Measurements from ENCODE around the gene SORBS2. TPM values are rescaled to one million over a fixed set of nuclear protein-coding genes. Genes with fewer than 3 reads are reported as not detected.

Gene SORBS2
- total and polyA plus RNA-seq, 2 experiments from 2014 or later, result 0.32 to 1.5 TPM

GRCh38 chr4:185548587-185548986 lies 263.4 kb downstream of the SORBS2 start:
- TF ChIP-seq EZH2 (IDR thresholded peaks at IDR 0.05; ENCODE audit: insufficient read depth, poor library complexity, severe bottlenecking) (no peak), EZH2phosphoT487 (IDR thresholded peaks at IDR 0.05; ENCODE audit: insufficient read depth, low read depth) (no peak)
- no peaks in the 10 kb centered on the region for H3K9me2 ChIP-seq (ENCODE audit: insufficient read depth)
- no peak overlapping the region for H3K9ac ChIP-seq
- 53 to 60% methylated on average over 1 of the region's 1 CpG for WGBS, 2 experiments (ENCODE audit: low coverage in 1 of 2, low lambda C conversion rate in 2 of 2, missing lambda C conversion rate in 2 of 2)
- H3K4me3 ChIP-seq, result no peak overlapping the region
- no peaks in the 10 kb centered on the region for H3K9me3 ChIP-seq (ENCODE audit: low read depth)
- no peak overlapping the region for H3K4me2 ChIP-seq (ENCODE audit: unreplicated experiment)
- H3F3A ChIP-seq (ENCODE audit: insufficient read depth), result no peaks in the 10 kb centered on the region
- no peaks in the 10 kb centered on the region for H3K4me1 ChIP-seq (ENCODE audit: insufficient read depth)
- no peak for DNase-seq
- no peak overlapping the region for H3K27ac ChIP-seq
- H3K27me3 ChIP-seq (replicated peaks; ENCODE audit: insufficient read depth), result 0 out of 2 replicates have a peak, but pooled peaks cover 9% of the 10 kb centered on the region
- in situ Hi-C loops (cut with MboI), result no loop called here
- no peak overlapping the region for H2AFZ ChIP-seq
- no peaks in the 10 kb centered on the region for H3K36me3 ChIP-seq (ENCODE audit: low read depth)
- no peaks in the 10 kb centered on the region for H4K20me1 ChIP-seq (ENCODE audit: insufficient read depth)
- no peaks in the 10 kb centered on the region for H3K79me2 ChIP-seq (ENCODE audit: insufficient read depth)

- in situ Hi-C loops (cut with MboI), result no loop called here
- Histone ChIP-seq H3K4me1 (ENCODE audit: insufficient read depth) (no peaks in the 10 kb centered on the region), H3F3A (ENCODE audit: insufficient read depth) (no peaks in the 10 kb centered on the region), H3K9me2 (ENCODE audit: insufficient read depth) (no peaks in the 10 kb centered on the region), H2AFZ (no peak overlapping the region), H3K4me2 (ENCODE audit: unreplicated experiment) (no peak overlapping the region), H3K27ac (no peak overlapping the region), H3K9ac (no peak overlapping the region), H3K79me2 (ENCODE audit: insufficient read depth) (no peaks in the 10 kb centered on the region), H4K20me1 (ENCODE audit: insufficient read depth) (no peaks in the 10 kb centered on the region), H3K4me3 (no peak overlapping the region), H3K9me3 (ENCODE audit: low read depth) (no peaks in the 10 kb centered on the region), H3K36me3 (ENCODE audit: low read depth) (no peaks in the 10 kb centered on the region), H3K27me3 (replicated peaks; ENCODE audit: insufficient read depth) (0 out of 2 replicates have a peak, but pooled peaks cover 12% of the 10 kb centered on the region)
- no peak for DNase-seq
- 45 to 60% methylated on average over 6 of the region's 6 CpGs for WGBS, 2 experiments (ENCODE audit: low coverage in 1 of 2, low lambda C conversion rate in 2 of 2, missing lambda C conversion rate in 2 of 2)
- TF ChIP-seq EZH2 (IDR thresholded peaks at IDR 0.05; ENCODE audit: insufficient read depth, poor library complexity, severe bottlenecking), result no peak
- no peak for TF ChIP-seq EZH2phosphoT487 (IDR thresholded peaks at IDR 0.05; ENCODE audit: insufficient read depth, low read depth)
Observed at GRCh38 chr4:185546335-185546734, 265.7 kb downstream of the SORBS2 start.

- H3K27me3 ChIP-seq (replicated peaks; ENCODE audit: insufficient read depth), result peaks cover 44% of the 10 kb centered on the region; the same call in 1 of the 2 replicates
- in situ Hi-C loops (cut with MboI), result no loop called here
- H2AFZ ChIP-seq, result no peak overlapping the region
- WGBS, 2 experiments (ENCODE audit: low coverage in 1 of 2, low lambda C conversion rate in 2 of 2, missing lambda C conversion rate in 2 of 2), result 26 to 28% methylated on average over 14 of the region's 14 CpGs
- no peak overlapping the region for H3K9ac ChIP-seq
- DNase-seq, result no peak
- H3K4me3 ChIP-seq, result no peak overlapping the region
- no peaks in the 10 kb centered on the region for H3K4me1 ChIP-seq (ENCODE audit: insufficient read depth)
- no peak overlapping the region for H3K4me2 ChIP-seq (ENCODE audit: unreplicated experiment)
- no peaks in the 10 kb centered on the region for H3F3A ChIP-seq (ENCODE audit: insufficient read depth)
- no peaks in the 10 kb centered on the region for H4K20me1 ChIP-seq (ENCODE audit: insufficient read depth)
- H3K36me3 ChIP-seq (ENCODE audit: low read depth), result no peaks in the 10 kb centered on the region
- no peaks in the 10 kb centered on the region for H3K79me2 ChIP-seq (ENCODE audit: insufficient read depth)
- no peak overlapping the region for H3K27ac ChIP-seq
- no peaks in the 10 kb centered on the region for H3K9me3 ChIP-seq (ENCODE audit: low read depth)
- TF ChIP-seq EZH2phosphoT487 (IDR thresholded peaks at IDR 0.05; ENCODE audit: insufficient read depth, low read depth) (no peak), EZH2 (IDR thresholded peaks at IDR 0.05; ENCODE audit: insufficient read depth, poor library complexity, severe bottlenecking) (no peak)
- no peaks in the 10 kb centered on the region for H3K9me2 ChIP-seq (ENCODE audit: insufficient read depth)
Observed at GRCh38 chr4:185542626-185543315, 269.2 kb downstream of the SORBS2 start.

- peaks cover 49% of the 10 kb centered on the region for H3K27me3 ChIP-seq (replicated peaks; ENCODE audit: insufficient read depth)
- no peak overlapping the region for H3K27ac ChIP-seq
- no peaks in the 10 kb centered on the region for H4K20me1 ChIP-seq (ENCODE audit: insufficient read depth)
- in situ Hi-C loops (cut with MboI), result no loop called here
- TF ChIP-seq EZH2phosphoT487 (IDR thresholded peaks at IDR 0.05; ENCODE audit: insufficient read depth, low read depth) (no peak), EZH2 (IDR thresholded peaks at IDR 0.05; ENCODE audit: insufficient read depth, poor library complexity, severe bottlenecking) (no peak)
- H3K4me2 ChIP-seq (ENCODE audit: unreplicated experiment), result no peak overlapping the region
- no peaks in the 10 kb centered on the region for H3K79me2 ChIP-seq (ENCODE audit: insufficient read depth)
- WGBS, 2 experiments (ENCODE audit: low coverage in 1 of 2, low lambda C conversion rate in 2 of 2, missing lambda C conversion rate in 2 of 2), result 53 to 55% methylated on average over 10 of the region's 10 CpGs
- H3K4me3 ChIP-seq, result no peak overlapping the region
- H3K9me2 ChIP-seq (ENCODE audit: insufficient read depth), result no peaks in the 10 kb centered on the region
- no peak overlapping the region for H3K9ac ChIP-seq
- H3F3A ChIP-seq (ENCODE audit: insufficient read depth), result no peaks in the 10 kb centered on the region
- no peaks in the 10 kb centered on the region for H3K36me3 ChIP-seq (ENCODE audit: low read depth)
- no peaks in the 10 kb centered on the region for H3K9me3 ChIP-seq (ENCODE audit: low read depth)
- no peaks in the 10 kb centered on the region for H3K4me1 ChIP-seq (ENCODE audit: insufficient read depth)
- DNase-seq, result no peak
- no peak overlapping the region for H2AFZ ChIP-seq
Observed at GRCh38 chr4:185541251-185541727, 270.7 kb downstream of the SORBS2 start.

Data from GM23248 (cell line).